K562 (cell line): ENCODE results near the gene ERBB4. TPM values are rescaled to one million over a fixed set of nuclear protein-coding genes. Genes with fewer than 3 reads are reported as not detected.

ENCODE experiments used
- CCNT2 ChIP-seq: IDR thresholded peaks from 2 replicates; pipeline ENCODE4 v1.6.1; 2011; ENCODE audit warnings: borderline replicate concordance, low read depth, mild to moderate bottlenecking, moderate library complexity, mixed read lengths, low read length; ENCODE audit not compliant: insufficient read length; ENCODE audit errors: extremely low read depth
- SLC30A9 ChIP-seq: fragments of 250-450 bp; sonication (Bioruptor Pico); IDR thresholded peaks from 2 replicates; pipeline ENCODE4 v1.8.0; 2022; ENCODE audit warnings: mild to moderate bottlenecking, moderate library complexity
- polyA plus RNA-seq, 8 experiments: library from polyadenylated mRNA; depleted of rRNA in 4 of 8; stranded (reverse) in 5 of 8; unstranded in 3 of 8; fragments of >200 nt; fragmentation: Nextera tagmentation in 2 of 8; fragmentation: Illumina TruSeq in 1 of 8; extraction: Ambion mirVana in 2 of 8; extraction: Trizol in 1 of 8; gene quantifications; 2 replicates each; pipeline versions ENCODE4 v1.2.1 to v1.2.3, GENCODE V29; 2011 to 2014; ENCODE audit warnings: inconsistent platforms in 1 of 8, missing spikeins in 1 of 8
- total RNA-seq, 7 experiments: library from RNA; depleted of rRNA in 6 of 7; stranded (reverse); fragments of >200 nt in 6 of 7; fragmentation: Illumina TruSeq in 2 of 7; extraction: Trizol in 2 of 7; gene quantifications; 2 replicates each; pipeline versions ENCODE4 v1.2.1 to v1.2.3, GENCODE V29; 2011 to 2021; ENCODE audit warnings: low replicate concordance in 1 of 7
- TF ChIP-seq, protein P1 (sequence below): fragments of 450-650 bp; IDR thresholded peaks from 2 replicates; pipeline ENCODE4 v1.6.1; 2016; ENCODE audit warnings: mild to moderate bottlenecking, moderate library complexity

Gene ERBB4
- total and polyA plus RNA-seq, 9 of the 15 experiments (the other 6 are each of a cell fraction or from before 2014, with no cell fraction given), result not detected

DNA sequence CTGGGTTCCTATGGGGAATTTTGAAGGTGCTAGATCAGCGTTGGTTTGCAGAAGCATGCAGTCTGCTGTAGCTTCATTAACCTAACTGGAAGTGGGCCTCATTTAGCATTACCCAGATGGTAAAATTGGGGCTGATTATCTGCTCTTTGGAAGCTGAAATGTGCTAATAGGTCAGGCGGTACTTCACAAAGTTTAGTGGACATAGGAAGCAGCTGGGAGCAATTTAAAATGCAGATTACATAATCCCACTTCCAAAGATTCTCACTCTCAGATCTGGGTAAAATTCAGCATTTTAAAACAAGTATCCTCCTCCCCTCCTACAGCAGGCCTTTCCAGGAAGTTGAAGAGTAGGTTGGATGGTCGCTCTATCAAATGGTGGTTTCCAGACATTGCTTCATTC, 1075.2 kb downstream of the ERBB4 start (continued):
- TF ChIP-seq, protein P1, sequence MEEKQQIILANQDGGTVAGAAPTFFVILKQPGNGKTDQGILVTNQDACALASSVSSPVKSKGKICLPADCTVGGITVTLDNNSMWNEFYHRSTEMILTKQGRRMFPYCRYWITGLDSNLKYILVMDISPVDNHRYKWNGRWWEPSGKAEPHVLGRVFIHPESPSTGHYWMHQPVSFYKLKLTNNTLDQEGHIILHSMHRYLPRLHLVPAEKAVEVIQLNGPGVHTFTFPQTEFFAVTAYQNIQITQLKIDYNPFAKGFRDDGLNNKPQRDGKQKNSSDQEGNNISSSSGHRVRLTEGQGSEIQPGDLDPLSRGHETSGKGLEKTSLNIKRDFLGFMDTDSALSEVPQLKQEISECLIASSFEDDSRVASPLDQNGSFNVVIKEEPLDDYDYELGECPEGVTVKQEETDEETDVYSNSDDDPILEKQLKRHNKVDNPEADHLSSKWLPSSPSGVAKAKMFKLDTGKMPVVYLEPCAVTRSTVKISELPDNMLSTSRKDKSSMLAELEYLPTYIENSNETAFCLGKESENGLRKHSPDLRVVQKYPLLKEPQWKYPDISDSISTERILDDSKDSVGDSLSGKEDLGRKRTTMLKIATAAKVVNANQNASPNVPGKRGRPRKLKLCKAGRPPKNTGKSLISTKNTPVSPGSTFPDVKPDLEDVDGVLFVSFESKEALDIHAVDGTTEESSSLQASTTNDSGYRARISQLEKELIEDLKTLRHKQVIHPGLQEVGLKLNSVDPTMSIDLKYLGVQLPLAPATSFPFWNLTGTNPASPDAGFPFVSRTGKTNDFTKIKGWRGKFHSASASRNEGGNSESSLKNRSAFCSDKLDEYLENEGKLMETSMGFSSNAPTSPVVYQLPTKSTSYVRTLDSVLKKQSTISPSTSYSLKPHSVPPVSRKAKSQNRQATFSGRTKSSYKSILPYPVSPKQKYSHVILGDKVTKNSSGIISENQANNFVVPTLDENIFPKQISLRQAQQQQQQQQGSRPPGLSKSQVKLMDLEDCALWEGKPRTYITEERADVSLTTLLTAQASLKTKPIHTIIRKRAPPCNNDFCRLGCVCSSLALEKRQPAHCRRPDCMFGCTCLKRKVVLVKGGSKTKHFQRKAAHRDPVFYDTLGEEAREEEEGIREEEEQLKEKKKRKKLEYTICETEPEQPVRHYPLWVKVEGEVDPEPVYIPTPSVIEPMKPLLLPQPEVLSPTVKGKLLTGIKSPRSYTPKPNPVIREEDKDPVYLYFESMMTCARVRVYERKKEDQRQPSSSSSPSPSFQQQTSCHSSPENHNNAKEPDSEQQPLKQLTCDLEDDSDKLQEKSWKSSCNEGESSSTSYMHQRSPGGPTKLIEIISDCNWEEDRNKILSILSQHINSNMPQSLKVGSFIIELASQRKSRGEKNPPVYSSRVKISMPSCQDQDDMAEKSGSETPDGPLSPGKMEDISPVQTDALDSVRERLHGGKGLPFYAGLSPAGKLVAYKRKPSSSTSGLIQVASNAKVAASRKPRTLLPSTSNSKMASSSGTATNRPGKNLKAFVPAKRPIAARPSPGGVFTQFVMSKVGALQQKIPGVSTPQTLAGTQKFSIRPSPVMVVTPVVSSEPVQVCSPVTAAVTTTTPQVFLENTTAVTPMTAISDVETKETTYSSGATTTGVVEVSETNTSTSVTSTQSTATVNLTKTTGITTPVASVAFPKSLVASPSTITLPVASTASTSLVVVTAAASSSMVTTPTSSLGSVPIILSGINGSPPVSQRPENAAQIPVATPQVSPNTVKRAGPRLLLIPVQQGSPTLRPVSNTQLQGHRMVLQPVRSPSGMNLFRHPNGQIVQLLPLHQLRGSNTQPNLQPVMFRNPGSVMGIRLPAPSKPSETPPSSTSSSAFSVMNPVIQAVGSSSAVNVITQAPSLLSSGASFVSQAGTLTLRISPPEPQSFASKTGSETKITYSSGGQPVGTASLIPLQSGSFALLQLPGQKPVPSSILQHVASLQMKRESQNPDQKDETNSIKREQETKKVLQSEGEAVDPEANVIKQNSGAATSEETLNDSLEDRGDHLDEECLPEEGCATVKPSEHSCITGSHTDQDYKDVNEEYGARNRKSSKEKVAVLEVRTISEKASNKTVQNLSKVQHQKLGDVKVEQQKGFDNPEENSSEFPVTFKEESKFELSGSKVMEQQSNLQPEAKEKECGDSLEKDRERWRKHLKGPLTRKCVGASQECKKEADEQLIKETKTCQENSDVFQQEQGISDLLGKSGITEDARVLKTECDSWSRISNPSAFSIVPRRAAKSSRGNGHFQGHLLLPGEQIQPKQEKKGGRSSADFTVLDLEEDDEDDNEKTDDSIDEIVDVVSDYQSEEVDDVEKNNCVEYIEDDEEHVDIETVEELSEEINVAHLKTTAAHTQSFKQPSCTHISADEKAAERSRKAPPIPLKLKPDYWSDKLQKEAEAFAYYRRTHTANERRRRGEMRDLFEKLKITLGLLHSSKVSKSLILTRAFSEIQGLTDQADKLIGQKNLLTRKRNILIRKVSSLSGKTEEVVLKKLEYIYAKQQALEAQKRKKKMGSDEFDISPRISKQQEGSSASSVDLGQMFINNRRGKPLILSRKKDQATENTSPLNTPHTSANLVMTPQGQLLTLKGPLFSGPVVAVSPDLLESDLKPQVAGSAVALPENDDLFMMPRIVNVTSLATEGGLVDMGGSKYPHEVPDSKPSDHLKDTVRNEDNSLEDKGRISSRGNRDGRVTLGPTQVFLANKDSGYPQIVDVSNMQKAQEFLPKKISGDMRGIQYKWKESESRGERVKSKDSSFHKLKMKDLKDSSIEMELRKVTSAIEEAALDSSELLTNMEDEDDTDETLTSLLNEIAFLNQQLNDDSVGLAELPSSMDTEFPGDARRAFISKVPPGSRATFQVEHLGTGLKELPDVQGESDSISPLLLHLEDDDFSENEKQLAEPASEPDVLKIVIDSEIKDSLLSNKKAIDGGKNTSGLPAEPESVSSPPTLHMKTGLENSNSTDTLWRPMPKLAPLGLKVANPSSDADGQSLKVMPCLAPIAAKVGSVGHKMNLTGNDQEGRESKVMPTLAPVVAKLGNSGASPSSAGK, result no peak
- TF ChIP-seq SLC30A9 (CRISPR knock-in tag) (no peak), CCNT2 (no peak)
